Measurements from ENCODE around the gene CIAO3.

DNA sequence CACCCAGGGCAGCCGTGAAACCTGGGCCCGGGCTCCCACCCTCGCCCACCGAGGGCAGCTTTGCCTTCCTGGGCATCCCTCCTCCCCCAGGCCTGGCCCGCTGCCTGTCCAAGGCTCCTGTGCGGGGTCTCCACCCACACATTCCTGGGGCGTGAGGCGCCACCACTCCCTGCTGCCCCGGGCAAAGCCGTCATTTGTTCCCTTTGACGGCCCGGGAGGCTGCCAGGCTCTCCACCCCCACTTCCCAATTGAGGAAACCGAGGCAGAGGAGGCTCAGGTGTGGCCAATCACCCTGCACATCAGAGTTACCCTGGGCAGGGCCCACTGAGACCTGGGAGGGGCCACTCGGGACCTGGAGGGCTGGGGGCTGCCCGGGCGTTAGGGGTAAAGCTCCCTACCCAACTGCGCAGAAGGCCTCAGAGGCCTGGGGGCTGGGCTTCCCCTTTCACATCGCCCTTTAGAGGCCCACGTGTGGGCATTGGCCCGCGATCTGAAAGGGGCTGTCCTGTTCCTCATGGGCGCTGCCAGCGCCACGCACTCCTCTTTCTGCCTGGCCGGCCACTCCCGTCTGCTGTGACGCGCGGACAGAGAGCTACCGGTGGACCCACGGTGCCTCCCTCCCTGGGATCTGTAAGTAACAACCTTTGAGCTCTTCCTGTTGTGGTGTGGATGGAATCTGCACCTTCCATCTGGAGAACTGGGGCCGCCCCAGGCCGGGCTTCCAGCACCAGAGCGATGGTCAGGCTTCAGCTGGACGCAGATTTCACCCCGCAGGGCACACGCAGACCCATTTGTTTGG is 19.9 kb upstream of the CIAO3 start, which contains the start of gene MSLN:
- TF ChIP-seq TCF4 (CRISPR knock-in tag; IDR thresholded peaks at IDR 0.05; ENCODE audit: borderline replicate concordance) = no peak
- TF ChIP-seq, protein P1, sequence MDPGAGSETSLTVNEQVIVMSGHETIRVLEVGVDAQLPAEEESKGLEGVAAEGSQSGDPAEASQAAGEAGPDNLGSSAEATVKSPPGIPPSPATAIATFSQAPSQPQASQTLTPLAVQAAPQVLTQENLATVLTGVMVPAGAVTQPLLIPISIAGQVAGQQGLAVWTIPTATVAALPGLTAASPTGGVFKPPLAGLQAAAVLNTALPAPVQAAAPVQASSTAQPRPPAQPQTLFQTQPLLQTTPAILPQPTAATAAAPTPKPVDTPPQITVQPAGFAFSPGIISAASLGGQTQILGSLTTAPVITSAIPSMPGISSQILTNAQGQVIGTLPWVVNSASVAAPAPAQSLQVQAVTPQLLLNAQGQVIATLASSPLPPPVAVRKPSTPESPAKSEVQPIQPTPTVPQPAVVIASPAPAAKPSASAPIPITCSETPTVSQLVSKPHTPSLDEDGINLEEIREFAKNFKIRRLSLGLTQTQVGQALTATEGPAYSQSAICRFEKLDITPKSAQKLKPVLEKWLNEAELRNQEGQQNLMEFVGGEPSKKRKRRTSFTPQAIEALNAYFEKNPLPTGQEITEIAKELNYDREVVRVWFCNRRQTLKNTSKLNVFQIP (CRISPR knock-in tag; IDR thresholded peaks at IDR 0.05; ENCODE audit: borderline replicate concordance, low read depth) = no peak
